ENCODE measurements around the gene FOXK2.

The FOXK2 gene

GRCh38 chr17:82599674-82600661, 80.4 kb downstream of the FOXK2 start:
- peaks cover 30% of the 10 kb centered on the region for H3K4me1 ChIP-seq (ENCODE audit: control insufficient read depth, insufficient read depth, low read length)
- H3K4me3 ChIP-seq (ENCODE audit: low read length), result no peak overlapping the region
- peaks cover 22% of the 10 kb centered on the region for H3K36me3 ChIP-seq (ENCODE audit: control insufficient read depth, insufficient read depth, low read length)
- no peaks in the 10 kb centered on the region for H3K27me3 ChIP-seq (ENCODE audit: control insufficient read depth, insufficient read depth, low read length)
- no peaks in the 10 kb centered on the region for H3K9me3 ChIP-seq (ENCODE audit: control insufficient read depth, low read length)
- H3K9ac ChIP-seq (ENCODE audit: low read length), result no peak overlapping the region

- Histone ChIP-seq H3K27me3 (ENCODE audit: control insufficient read depth, insufficient read depth, low read length) (no peaks in the 10 kb centered on the region), H3K9ac (ENCODE audit: low read length) (no peak overlapping the region), H3K4me3 (ENCODE audit: low read length) (no peak overlapping the region), H3K9me3 (ENCODE audit: control insufficient read depth, low read length) (no peaks in the 10 kb centered on the region), H3K36me3 (ENCODE audit: control insufficient read depth, insufficient read depth, low read length) (peaks cover 22% of the 10 kb centered on the region), H3K4me1 (ENCODE audit: control insufficient read depth, insufficient read depth, low read length) (peaks cover 23% of the 10 kb centered on the region)
Observed at GRCh38 chr17:82600731-82601446, 81.4 kb downstream of the FOXK2 start.

- H3K4me3 ChIP-seq (ENCODE audit: low read length), result no peak overlapping the region
- H3K9me3 ChIP-seq (ENCODE audit: control insufficient read depth, low read length), result no peaks in the 10 kb centered on the region
- no peak overlapping the region for H3K9ac ChIP-seq (ENCODE audit: low read length)
- H3K4me1 ChIP-seq (ENCODE audit: control insufficient read depth, insufficient read depth, low read length), result peaks cover 18% of the 10 kb centered on the region
- H3K27me3 ChIP-seq (ENCODE audit: control insufficient read depth, insufficient read depth, low read length), result no peaks in the 10 kb centered on the region
- H3K36me3 ChIP-seq (ENCODE audit: control insufficient read depth, insufficient read depth, low read length), result peaks cover 22% of the 10 kb centered on the region
Observed at GRCh38 chr17:82601447-82602000, 82.0 kb downstream of the FOXK2 start.

- Histone ChIP-seq H3K4me3 (ENCODE audit: low read length) (no peak overlapping the region), H3K27me3 (ENCODE audit: control insufficient read depth, insufficient read depth, low read length) (no peaks in the 10 kb centered on the region), H3K4me1 (ENCODE audit: control insufficient read depth, insufficient read depth, low read length) (peaks cover 13% of the 10 kb centered on the region), H3K36me3 (ENCODE audit: control insufficient read depth, insufficient read depth, low read length) (peaks cover 15% of the 10 kb centered on the region), H3K9me3 (ENCODE audit: control insufficient read depth, low read length) (no peaks in the 10 kb centered on the region), H3K9ac (ENCODE audit: low read length) (no peak overlapping the region)
Observed at GRCh38 chr17:82602487-82602886, 83.0 kb downstream of the FOXK2 start.

GRCh38 chr17:82602986-82603710, 83.6 kb downstream of the FOXK2 start:
- Histone ChIP-seq H3K36me3 (ENCODE audit: control insufficient read depth, insufficient read depth, low read length) (peaks cover 15% of the 10 kb centered on the region), H3K9ac (ENCODE audit: low read length) (no peak overlapping the region), H3K4me1 (ENCODE audit: control insufficient read depth, insufficient read depth, low read length) (peaks cover 13% of the 10 kb centered on the region), H3K27me3 (ENCODE audit: control insufficient read depth, insufficient read depth, low read length) (no peaks in the 10 kb centered on the region), H3K9me3 (ENCODE audit: control insufficient read depth, low read length) (no peaks in the 10 kb centered on the region), H3K4me3 (ENCODE audit: low read length) (no peak overlapping the region)

GRCh38 chr17:82603981-82604448, 84.5 kb downstream of the FOXK2 start:
- Histone ChIP-seq H3K27me3 (ENCODE audit: control insufficient read depth, insufficient read depth, low read length) (no peaks in the 10 kb centered on the region), H3K4me1 (ENCODE audit: control insufficient read depth, insufficient read depth, low read length) (peaks cover 8% of the 10 kb centered on the region), H3K9ac (ENCODE audit: low read length) (no peak overlapping the region), H3K4me3 (ENCODE audit: low read length) (no peak overlapping the region), H3K9me3 (ENCODE audit: control insufficient read depth, low read length) (no peaks in the 10 kb centered on the region), H3K36me3 (ENCODE audit: control insufficient read depth, insufficient read depth, low read length) (peaks cover 15% of the 10 kb centered on the region)

- Histone ChIP-seq H3K27me3 (ENCODE audit: control insufficient read depth, insufficient read depth, low read length) (no peaks in the 10 kb centered on the region), H3K4me1 (ENCODE audit: control insufficient read depth, insufficient read depth, low read length) (peaks cover 8% of the 10 kb centered on the region), H3K36me3 (ENCODE audit: control insufficient read depth, insufficient read depth, low read length) (peaks cover 15% of the 10 kb centered on the region), H3K9ac (ENCODE audit: low read length) (no peak overlapping the region), H3K4me3 (ENCODE audit: low read length) (no peak overlapping the region), H3K9me3 (ENCODE audit: control insufficient read depth, low read length) (no peaks in the 10 kb centered on the region)
Observed at GRCh38 chr17:82604532-82604931, 85.0 kb downstream of the FOXK2 start.

- no peaks in the 10 kb centered on the region for H3K27me3 ChIP-seq (ENCODE audit: control insufficient read depth, insufficient read depth, low read length)
- no peak overlapping the region for H3K9ac ChIP-seq (ENCODE audit: low read length)
- no peaks in the 10 kb centered on the region for H3K9me3 ChIP-seq (ENCODE audit: control insufficient read depth, low read length)
- peaks cover 8% of the 10 kb centered on the region for H3K4me1 ChIP-seq (ENCODE audit: control insufficient read depth, insufficient read depth, low read length)
- H3K4me3 ChIP-seq (ENCODE audit: low read length), result no peak overlapping the region
- H3K36me3 ChIP-seq (ENCODE audit: control insufficient read depth, insufficient read depth, low read length), result peaks cover 19% of the 10 kb centered on the region
Observed at GRCh38 chr17:82605939-82606600, 86.5 kb downstream of the FOXK2 start.

- H3K36me3 ChIP-seq (ENCODE audit: control insufficient read depth, insufficient read depth, low read length), result peaks cover 10% of the 10 kb centered on the region
- H3K4me1 ChIP-seq (ENCODE audit: control insufficient read depth, insufficient read depth, low read length), result peaks cover 4% of the 10 kb centered on the region
- H3K9me3 ChIP-seq (ENCODE audit: control insufficient read depth, low read length), result no peaks in the 10 kb centered on the region
- H3K9ac ChIP-seq (ENCODE audit: low read length), result no peak overlapping the region
- H3K27me3 ChIP-seq (ENCODE audit: control insufficient read depth, insufficient read depth, low read length), result no peaks in the 10 kb centered on the region
- no peak overlapping the region for H3K4me3 ChIP-seq (ENCODE audit: low read length)
Observed at GRCh38 chr17:82608816-82609215, 89.3 kb downstream of the FOXK2 start.

GRCh38 chr17:82609655-82610054, 90.1 kb downstream of the FOXK2 start:
- Histone ChIP-seq H3K4me1 (ENCODE audit: control insufficient read depth, insufficient read depth, low read length) (no peaks in the 10 kb centered on the region), H3K4me3 (ENCODE audit: low read length) (no peak overlapping the region), H3K9me3 (ENCODE audit: control insufficient read depth, low read length) (no peaks in the 10 kb centered on the region), H3K36me3 (ENCODE audit: control insufficient read depth, insufficient read depth, low read length) (peaks cover 6% of the 10 kb centered on the region), H3K9ac (ENCODE audit: low read length) (no peak overlapping the region), H3K27me3 (ENCODE audit: control insufficient read depth, insufficient read depth, low read length) (no peaks in the 10 kb centered on the region)

All from mucosa of stomach (tissue), 1 donor.